ENCODE measurements around the gene SFI1.

The SFI1 gene

GRCh38 chr22:31626427-31627150, 130.3 kb downstream of the SFI1 start:
- TF ChIP-seq, protein P1, sequence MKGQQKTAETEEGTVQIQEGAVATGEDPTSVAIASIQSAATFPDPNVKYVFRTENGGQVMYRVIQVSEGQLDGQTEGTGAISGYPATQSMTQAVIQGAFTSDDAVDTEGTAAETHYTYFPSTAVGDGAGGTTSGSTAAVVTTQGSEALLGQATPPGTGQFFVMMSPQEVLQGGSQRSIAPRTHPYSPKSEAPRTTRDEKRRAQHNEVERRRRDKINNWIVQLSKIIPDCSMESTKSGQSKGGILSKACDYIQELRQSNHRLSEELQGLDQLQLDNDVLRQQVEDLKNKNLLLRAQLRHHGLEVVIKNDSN (IDR thresholded peaks at IDR 0.05): no peak
- TF ChIP-seq CEBPB (IDR thresholded peaks at IDR 0.05) (no peak), YY1 (IDR thresholded peaks at IDR 0.05; ENCODE audit: low read depth) (no peak), NFIC (IDR thresholded peaks at IDR 0.05) (no peak), CREB1 (IDR thresholded peaks at IDR 0.05; ENCODE audit: low read depth) (no peak), EP300 (IDR thresholded peaks at IDR 0.05; ENCODE audit: borderline replicate concordance) (no peak), TEAD4 (IDR thresholded peaks at IDR 0.05) (no peak), TAF1 (IDR thresholded peaks at IDR 0.05; ENCODE audit: low read depth) (no peak)
- TF ChIP-seq, protein P2, sequence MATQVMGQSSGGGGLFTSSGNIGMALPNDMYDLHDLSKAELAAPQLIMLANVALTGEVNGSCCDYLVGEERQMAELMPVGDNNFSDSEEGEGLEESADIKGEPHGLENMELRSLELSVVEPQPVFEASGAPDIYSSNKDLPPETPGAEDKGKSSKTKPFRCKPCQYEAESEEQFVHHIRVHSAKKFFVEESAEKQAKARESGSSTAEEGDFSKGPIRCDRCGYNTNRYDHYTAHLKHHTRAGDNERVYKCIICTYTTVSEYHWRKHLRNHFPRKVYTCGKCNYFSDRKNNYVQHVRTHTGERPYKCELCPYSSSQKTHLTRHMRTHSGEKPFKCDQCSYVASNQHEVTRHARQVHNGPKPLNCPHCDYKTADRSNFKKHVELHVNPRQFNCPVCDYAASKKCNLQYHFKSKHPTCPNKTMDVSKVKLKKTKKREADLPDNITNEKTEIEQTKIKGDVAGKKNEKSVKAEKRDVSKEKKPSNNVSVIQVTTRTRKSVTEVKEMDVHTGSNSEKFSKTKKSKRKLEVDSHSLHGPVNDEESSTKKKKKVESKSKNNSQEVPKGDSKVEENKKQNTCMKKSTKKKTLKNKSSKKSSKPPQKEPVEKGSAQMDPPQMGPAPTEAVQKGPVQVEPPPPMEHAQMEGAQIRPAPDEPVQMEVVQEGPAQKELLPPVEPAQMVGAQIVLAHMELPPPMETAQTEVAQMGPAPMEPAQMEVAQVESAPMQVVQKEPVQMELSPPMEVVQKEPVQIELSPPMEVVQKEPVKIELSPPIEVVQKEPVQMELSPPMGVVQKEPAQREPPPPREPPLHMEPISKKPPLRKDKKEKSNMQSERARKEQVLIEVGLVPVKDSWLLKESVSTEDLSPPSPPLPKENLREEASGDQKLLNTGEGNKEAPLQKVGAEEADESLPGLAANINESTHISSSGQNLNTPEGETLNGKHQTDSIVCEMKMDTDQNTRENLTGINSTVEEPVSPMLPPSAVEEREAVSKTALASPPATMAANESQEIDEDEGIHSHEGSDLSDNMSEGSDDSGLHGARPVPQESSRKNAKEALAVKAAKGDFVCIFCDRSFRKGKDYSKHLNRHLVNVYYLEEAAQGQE (IDR thresholded peaks at IDR 0.05; ENCODE audit: low read depth): no peak

DNA sequence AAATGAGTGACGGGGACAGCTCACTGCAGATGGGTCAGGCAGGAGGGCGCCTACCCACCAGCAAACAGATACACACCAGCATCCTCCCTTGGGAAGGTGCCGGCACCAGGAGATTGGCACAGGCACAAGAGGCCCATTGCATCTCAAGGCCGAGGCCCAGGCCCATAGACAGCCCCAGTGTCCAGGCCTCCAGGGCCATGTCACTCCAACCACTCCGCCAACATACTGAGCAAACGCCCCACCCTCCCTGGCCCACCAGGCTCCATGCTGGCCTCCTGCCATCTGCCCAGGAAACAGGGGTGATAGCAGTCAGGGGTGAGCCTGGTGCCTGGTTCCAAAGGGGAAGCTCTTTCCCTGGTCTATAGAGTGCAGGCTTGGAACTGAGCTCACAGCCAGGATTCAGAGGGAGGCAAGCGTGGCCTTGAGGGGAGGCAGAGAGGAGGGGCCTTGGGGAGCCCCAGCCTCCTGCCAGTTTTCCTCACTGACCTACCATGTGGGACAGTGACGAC, 130.9 kb downstream of the SFI1 start:
- TF ChIP-seq NFIC (IDR thresholded peaks at IDR 0.05) (no peak), ZBTB7A (IDR thresholded peaks at IDR 0.05; ENCODE audit: low read depth) (no peak), CEBPB (IDR thresholded peaks at IDR 0.05) (no peak), MAX (IDR thresholded peaks at IDR 0.05) (no peak), TEAD4 (IDR thresholded peaks at IDR 0.05) (no peak), TAF1 (IDR thresholded peaks at IDR 0.05; ENCODE audit: low read depth) (no peak), YY1 (IDR thresholded peaks at IDR 0.05; ENCODE audit: low read depth) (no peak), EP300 (IDR thresholded peaks at IDR 0.05; ENCODE audit: borderline replicate concordance) (no peak), FOXM1 (IDR thresholded peaks at IDR 0.05; ENCODE audit: borderline replicate concordance, low read depth) (no peak), CREB1 (IDR thresholded peaks at IDR 0.05; ENCODE audit: low read depth) (no peak)
- TF ChIP-seq, protein P2 (IDR thresholded peaks at IDR 0.05; ENCODE audit: low read depth): no peak
- TF ChIP-seq, protein P1 (IDR thresholded peaks at IDR 0.05): no peak

DNA sequence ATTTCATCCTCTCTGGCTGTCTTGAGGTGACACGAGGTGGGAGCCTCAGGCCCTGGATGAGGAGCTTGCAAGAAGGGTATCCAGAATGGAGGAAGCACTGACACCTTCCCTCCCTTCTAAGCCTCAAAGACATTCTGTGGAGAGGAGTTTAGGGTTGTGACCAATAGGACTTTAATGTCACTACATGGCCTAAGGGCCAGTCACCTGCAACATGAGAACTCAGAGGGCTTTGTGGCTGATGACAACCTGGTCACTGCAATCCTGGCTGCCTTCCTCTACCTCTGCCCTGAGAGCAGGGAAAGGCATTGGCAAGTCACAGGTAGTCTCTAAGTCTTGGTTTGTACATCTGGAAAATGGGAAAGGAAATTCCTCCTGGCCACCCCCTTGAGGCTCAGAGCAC, 132.0 kb downstream of the SFI1 start:
- no peak for TF ChIP-seq EP300 (IDR thresholded peaks at IDR 0.05; ENCODE audit: borderline replicate concordance)
- TF ChIP-seq EGR1 (IDR thresholded peaks at IDR 0.05): no peak

DNA sequence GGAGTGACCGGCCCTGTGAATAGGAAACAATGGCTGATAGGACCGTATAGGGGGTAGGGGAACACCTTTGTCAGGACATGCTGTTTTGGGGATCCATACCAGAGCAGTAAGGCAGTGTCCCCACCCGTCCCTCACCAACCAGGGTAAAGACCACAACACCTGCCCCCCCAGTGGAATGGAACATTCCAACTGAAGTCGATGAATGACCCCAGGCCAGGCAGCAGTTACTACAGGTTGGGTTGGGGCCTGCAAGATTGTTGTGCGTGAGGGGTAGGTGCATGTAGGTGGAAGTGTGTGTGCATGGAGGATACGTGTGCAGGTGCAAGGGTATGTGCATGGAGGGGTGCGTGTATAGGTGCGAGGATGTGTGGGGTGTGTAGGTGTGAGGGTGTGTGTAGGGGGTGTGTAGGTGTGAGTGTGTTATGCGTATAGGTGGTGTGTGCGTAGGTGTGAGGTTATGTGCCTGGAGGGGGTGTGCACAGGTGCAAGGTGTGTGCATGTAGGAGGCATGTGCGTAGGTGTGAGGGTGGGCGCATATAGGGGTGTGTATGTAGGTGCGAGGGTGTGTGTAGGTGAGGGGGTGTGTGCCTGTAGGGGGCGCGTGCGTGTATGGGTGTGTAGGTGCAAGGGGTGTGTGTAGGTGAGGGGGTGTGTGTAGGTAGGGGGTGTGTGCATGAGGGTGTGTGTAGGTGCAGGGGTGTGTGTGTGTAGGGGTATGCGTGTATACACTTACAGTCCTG, 132.8 kb downstream of the SFI1 start:
- TF ChIP-seq EP300 (IDR thresholded peaks at IDR 0.05; ENCODE audit: borderline replicate concordance): no peak
- no peak for TF ChIP-seq FOXM1 (IDR thresholded peaks at IDR 0.05; ENCODE audit: borderline replicate concordance, low read depth)
- TF ChIP-seq RAD21 (IDR thresholded peaks at IDR 0.05; ENCODE audit: low read depth): no peak
- TF ChIP-seq CEBPB (IDR thresholded peaks at IDR 0.05): no peak
- no peak for TF ChIP-seq MAX (IDR thresholded peaks at IDR 0.05)
- no peak for TF ChIP-seq TAF1 (IDR thresholded peaks at IDR 0.05; ENCODE audit: low read depth)
- TF ChIP-seq TEAD4 (IDR thresholded peaks at IDR 0.05): no peak
- TF ChIP-seq, protein P1 (IDR thresholded peaks at IDR 0.05): no peak
- no peak for TF ChIP-seq EGR1 (IDR thresholded peaks at IDR 0.05)
- TF ChIP-seq, protein P2 (IDR thresholded peaks at IDR 0.05; ENCODE audit: low read depth): no peak
- TF ChIP-seq YY1 (IDR thresholded peaks at IDR 0.05; ENCODE audit: low read depth): no peak
- no peak for TF ChIP-seq NFIC (IDR thresholded peaks at IDR 0.05)
- no peak for TF ChIP-seq TCF12 (IDR thresholded peaks at IDR 0.05; ENCODE audit: low read depth)
- no peak for TF ChIP-seq CREB1 (IDR thresholded peaks at IDR 0.05; ENCODE audit: low read depth)
- no peak for TF ChIP-seq ZBTB7A (IDR thresholded peaks at IDR 0.05; ENCODE audit: low read depth)
